ENCODE results near the gene DNAAF3. TPM values are rescaled to one million over a fixed set of nuclear protein-coding genes. Genes with fewer than 3 reads are reported as not detected.

DNAAF3 gene
- total RNA-seq, 1 donor from 2014 or later, result 1.5 TPM

GRCh38 chr19:55112246-55112776 lies 54.1 kb downstream of the DNAAF3 start:
- Histone ChIP-seq H3K27me3 (no peaks in the 10 kb centered on the region), H3K4me1 (peaks cover 20% of the 10 kb centered on the region), H3K36me3 (peaks cover 10% of the 10 kb centered on the region), H3K4me3 (no peak overlapping the region), H3K9me3 (no peaks in the 10 kb centered on the region), H3K27ac (no peak overlapping the region)
- intact Hi-C loops (cut with DNase I), result no loop called here
- ATAC-seq (no peak), DNase-seq (no peak)
- TF ChIP-seq, protein P1, sequence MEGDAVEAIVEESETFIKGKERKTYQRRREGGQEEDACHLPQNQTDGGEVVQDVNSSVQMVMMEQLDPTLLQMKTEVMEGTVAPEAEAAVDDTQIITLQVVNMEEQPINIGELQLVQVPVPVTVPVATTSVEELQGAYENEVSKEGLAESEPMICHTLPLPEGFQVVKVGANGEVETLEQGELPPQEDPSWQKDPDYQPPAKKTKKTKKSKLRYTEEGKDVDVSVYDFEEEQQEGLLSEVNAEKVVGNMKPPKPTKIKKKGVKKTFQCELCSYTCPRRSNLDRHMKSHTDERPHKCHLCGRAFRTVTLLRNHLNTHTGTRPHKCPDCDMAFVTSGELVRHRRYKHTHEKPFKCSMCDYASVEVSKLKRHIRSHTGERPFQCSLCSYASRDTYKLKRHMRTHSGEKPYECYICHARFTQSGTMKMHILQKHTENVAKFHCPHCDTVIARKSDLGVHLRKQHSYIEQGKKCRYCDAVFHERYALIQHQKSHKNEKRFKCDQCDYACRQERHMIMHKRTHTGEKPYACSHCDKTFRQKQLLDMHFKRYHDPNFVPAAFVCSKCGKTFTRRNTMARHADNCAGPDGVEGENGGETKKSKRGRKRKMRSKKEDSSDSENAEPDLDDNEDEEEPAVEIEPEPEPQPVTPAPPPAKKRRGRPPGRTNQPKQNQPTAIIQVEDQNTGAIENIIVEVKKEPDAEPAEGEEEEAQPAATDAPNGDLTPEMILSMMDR (IDR thresholded peaks at IDR 0.05), result no peak

DNA sequence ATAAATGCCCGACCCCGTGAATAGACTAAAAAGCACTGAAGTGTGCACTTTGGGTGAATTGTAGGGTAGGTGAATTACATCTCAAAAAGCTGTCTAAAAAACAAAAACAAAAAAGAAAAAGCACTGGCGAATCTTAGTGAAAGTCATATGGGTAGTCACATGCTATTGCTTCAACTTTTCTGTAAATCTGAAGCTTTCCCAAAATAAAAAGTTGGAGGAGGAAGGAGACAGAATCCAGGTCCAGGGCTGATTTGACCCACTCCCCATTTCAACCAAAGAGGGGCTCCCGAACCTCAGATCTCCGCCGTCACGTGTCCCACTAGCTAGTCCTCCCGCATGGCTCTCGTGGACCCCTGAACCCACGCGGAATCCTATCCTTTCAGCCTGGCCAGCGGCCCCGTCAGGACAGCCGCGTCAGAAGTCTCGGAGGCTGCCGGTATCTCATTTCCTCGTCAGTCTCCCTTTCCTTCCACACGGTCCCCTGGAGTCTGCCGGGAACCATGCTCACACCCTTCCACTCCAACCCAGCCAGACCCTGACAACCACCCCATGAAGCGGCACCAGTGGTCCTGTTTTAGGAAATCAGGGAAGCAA lies 55.1 kb downstream of the DNAAF3 start:
- peaks cover 18% of the 10 kb centered on the region for H3K4me1 ChIP-seq

DNA sequence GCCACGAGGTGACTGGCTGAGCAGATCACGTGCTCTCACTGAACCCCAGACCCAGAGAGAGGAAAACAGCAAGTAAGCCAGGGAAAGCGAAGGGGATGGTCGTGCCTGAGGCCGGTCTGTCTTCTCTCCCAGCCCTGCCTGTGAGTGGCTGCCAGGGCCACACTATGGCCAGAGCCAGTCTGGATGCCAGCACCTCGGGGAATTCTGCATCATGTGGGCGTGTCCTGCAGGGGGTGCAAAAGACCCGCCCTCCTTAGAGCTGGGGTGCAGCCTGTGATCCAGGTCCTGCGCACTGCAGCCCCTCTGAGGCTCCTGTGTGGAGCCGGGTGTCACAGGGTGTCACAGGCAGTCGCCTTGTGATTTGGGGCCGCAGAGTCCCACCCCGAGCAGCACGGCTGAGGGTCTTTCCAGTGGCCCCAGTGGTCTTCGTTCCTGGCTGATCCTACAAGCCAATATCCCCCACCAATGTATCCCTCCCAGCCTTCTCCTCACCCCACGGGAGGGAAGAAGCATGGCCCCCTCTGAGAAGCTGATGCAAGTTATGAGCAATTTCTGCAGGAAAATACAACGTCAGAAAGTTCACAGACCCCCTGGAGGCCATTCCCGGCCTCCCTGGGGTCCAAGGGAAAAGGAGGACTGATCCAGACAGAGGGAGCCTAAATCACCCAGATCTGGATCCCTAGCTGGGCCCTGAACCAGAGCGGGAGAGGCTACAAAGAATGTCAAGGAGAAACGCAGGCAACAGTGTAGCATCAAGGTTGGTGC lies 56.7 kb downstream of the DNAAF3 start:
- H3K27ac ChIP-seq, result no peak overlapping the region
- TF ChIP-seq, protein P1 (IDR thresholded peaks at IDR 0.05), result no peak
- DNase-seq (peak; percentile 6), ATAC-seq (no peak)
- H3K4me3 ChIP-seq, result no peak overlapping the region
- no peaks in the 10 kb centered on the region for H3K27me3 ChIP-seq
- H3K9me3 ChIP-seq, result no peaks in the 10 kb centered on the region
- intact Hi-C loops (cut with DNase I), result no loop called here
- H3K36me3 ChIP-seq, result peaks cover 10% of the 10 kb centered on the region
- peaks cover 4% of the 10 kb centered on the region for H3K4me1 ChIP-seq

More for the DNA sequence above, 55.1 kb downstream of the DNAAF3 start:
- no peak overlapping the region for H3K4me3 ChIP-seq
- H3K36me3 ChIP-seq, result peaks cover 10% of the 10 kb centered on the region
- ATAC-seq (no peak), DNase-seq (no peak)
- no peaks in the 10 kb centered on the region for H3K9me3 ChIP-seq
- H3K27me3 ChIP-seq, result no peaks in the 10 kb centered on the region
- TF ChIP-seq, protein P1 (IDR thresholded peaks at IDR 0.05), result no peak
- intact Hi-C loops (cut with DNase I), result no loop called here
- no peak overlapping the region for H3K27ac ChIP-seq

Small RNA genes lying within 50 kb of the gene (microRNA-seq; reads per million reads assigned to microRNA genes)
- gene MIR7975 (ENCODE audit: borderline microRNAs expressed), result not detected

Other genes with a start within 250 kb of the DNAAF3 start
- gene NLRP7, start 219.1 kb downstream of the DNAAF3 start, total RNA-seq, result not detected
- 21.4 TPM for gene NLRP2, start 200.2 kb downstream of the DNAAF3 start, total RNA-seq
- gene GP6, start 128.3 kb downstream of the DNAAF3 start, total RNA-seq, result 0.32 TPM
- 30.0 TPM for gene RDH13, start 103.5 kb downstream of the DNAAF3 start, total RNA-seq
- gene EPS8L1, start 90.7 kb downstream of the DNAAF3 start, total RNA-seq, result 35.6 TPM
- 120 TPM for gene PPP1R12C, start 49.0 kb downstream of the DNAAF3 start, total RNA-seq
- gene TNNT1, start 17.4 kb downstream of the DNAAF3 start, total RNA-seq, result 1.2 TPM
- gene TNNI3, start 8.9 kb downstream of the DNAAF3 start, total RNA-seq, result not detected
- not detected for gene SYT5, start 13.7 kb upstream of the DNAAF3 start, total RNA-seq
- not detected for gene PTPRH, start 42.9 kb upstream of the DNAAF3 start, total RNA-seq
- gene TMEM86B, start 62.1 kb upstream of the DNAAF3 start, total RNA-seq, result 4.3 TPM
- 61.0 TPM for gene PPP6R1, start 92.4 kb upstream of the DNAAF3 start, total RNA-seq
- 19.7 TPM for gene HSPBP1, start 113.5 kb upstream of the DNAAF3 start, total RNA-seq
- 1.3 TPM for gene BRSK1, start 117.4 kb upstream of the DNAAF3 start, total RNA-seq
- 23.9 TPM for gene TMEM150B, start 158.7 kb upstream of the DNAAF3 start, total RNA-seq
- gene KMT5C, start 173.3 kb upstream of the DNAAF3 start, total RNA-seq, result 11.7 TPM
- not detected for gene COX6B2, start 188.1 kb upstream of the DNAAF3 start, total RNA-seq
- not detected for gene GARIN5B, start 196.6 kb upstream of the DNAAF3 start, total RNA-seq
- gene IL11, start 203.8 kb upstream of the DNAAF3 start, total RNA-seq, result 0.84 TPM
- gene TMEM190, start 210.2 kb upstream of the DNAAF3 start, total RNA-seq, result not detected
- 19.8 TPM for gene TMEM238, start 217.7 kb upstream of the DNAAF3 start, total RNA-seq
- gene RPL28, start 219.3 kb upstream of the DNAAF3 start, total RNA-seq, result 1,343 TPM
- 19.5 TPM for gene UBE2S, start 241.2 kb upstream of the DNAAF3 start, total RNA-seq